WI38 (cell line): ENCODE results near the gene FLOT1.

Experiments used
- H3K4me3 ChIP-seq: 2 replicates; pipeline ENCODE4 v1.5.1; 2011; ENCODE audit warnings: low read depth, mild to moderate bottlenecking, control low read depth, low read length
- TF ChIP-seq, protein P1 (sequence below): IDR thresholded peaks from 2 replicates; pipeline ENCODE4 v1.5.1; 2012; ENCODE audit warnings: low read depth, mild to moderate bottlenecking, control low read depth, low read length

Gene FLOT1

DNA sequence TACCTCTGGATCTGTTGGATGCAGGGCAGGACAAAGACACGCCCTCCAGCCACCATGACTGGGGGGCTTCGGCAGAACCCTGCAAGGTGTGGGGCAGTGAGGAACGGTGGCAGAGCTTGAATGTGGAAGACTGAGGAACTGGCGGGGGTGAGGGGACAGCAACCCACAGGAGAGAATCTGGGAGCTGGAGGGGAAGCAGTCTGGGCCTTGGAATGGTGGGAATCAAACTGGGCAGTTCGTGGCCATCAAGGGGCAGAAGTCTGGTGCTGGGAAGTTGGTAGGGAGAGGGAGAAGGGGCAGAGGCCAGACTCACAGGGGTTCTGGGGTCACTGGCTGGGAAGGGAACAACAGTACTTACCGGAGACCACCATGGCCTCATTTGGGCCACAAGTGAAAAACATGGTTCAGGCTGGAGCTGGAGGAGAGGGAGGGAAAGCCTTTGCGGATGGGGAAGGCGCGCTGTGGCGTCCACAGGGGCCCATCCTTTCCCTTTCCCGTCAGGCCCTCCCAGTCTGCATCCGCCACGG is 635 bp downstream of the FLOT1 start:
- peak overlapping the region; percentile 98 for H3K4me3 ChIP-seq
- TF ChIP-seq, protein P1, sequence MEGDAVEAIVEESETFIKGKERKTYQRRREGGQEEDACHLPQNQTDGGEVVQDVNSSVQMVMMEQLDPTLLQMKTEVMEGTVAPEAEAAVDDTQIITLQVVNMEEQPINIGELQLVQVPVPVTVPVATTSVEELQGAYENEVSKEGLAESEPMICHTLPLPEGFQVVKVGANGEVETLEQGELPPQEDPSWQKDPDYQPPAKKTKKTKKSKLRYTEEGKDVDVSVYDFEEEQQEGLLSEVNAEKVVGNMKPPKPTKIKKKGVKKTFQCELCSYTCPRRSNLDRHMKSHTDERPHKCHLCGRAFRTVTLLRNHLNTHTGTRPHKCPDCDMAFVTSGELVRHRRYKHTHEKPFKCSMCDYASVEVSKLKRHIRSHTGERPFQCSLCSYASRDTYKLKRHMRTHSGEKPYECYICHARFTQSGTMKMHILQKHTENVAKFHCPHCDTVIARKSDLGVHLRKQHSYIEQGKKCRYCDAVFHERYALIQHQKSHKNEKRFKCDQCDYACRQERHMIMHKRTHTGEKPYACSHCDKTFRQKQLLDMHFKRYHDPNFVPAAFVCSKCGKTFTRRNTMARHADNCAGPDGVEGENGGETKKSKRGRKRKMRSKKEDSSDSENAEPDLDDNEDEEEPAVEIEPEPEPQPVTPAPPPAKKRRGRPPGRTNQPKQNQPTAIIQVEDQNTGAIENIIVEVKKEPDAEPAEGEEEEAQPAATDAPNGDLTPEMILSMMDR: no peak

DNA sequence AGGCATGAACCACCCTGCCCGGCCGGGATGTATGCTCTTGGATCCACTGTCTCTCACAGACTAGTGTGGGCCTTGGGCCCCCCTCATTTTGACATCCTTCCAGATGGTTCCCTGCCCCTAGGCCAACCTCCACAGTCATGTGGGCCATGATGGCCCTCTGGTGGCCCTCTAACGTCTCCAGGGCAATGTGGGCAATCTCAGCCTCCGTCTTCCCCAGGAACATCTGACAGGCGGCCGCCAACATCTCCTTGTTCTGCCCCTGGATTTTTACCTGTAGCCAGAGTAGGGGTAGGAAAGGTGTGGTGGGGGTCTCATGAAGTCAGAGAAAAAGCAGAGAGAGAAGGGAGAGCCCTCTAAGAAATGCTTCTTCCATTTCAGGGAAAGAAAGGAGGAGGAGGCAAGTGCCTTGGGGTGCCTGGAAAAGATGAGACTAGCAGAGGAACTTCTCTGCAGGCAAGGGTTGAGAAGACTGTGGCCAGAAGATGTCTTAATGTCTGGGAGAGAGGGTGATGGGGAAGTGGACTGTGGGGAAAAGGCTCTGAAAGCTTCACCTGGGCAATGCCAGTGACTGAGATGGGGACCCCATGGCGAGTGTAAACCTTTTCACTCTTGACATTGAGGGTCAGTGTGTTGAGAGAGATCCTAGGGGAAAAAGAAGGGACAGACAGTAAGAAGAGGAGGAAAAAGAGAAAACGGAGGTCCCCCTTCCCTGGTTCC is 1.3 kb downstream of the FLOT1 start:
- H3K4me3 ChIP-seq: peak overlapping the region; percentile 98
- TF ChIP-seq, protein P1: no peak

DNA sequence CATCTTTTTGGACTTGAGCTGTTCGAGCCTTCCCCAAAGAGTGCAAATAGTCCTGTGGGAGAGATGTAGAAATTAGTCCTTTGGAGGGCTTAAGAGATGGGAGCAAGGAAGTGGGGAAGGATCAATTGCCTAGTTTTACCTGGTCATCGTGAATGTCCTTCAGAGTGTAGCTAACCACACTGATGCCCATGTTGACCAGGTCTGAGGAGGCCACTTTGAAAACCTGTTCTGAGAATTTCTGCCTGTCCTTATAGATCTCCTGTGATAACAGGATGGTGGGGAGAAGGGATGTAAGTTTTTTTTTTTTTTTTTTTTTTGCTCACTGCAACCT is 2.0 kb downstream of the FLOT1 start:
- TF ChIP-seq, protein P1: no peak
- H3K4me3 ChIP-seq: no peak overlapping the region

DNA sequence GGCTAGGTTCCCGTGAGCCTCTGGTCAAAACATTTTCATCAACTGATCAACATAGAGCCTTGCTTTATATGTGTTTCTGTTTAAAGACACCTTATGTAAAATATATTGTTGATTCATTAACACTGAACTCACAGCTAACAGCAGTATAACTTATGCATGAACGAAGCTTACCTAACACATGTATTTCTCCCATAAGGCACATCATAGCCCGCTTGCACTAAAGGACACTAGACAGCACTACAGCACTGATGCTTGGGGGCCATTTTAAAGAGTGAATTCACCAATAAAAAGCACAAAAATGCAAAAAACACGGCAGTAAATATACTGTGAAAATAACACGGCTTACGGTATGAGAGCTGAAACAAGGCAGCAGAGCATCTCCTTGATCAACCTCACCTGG is 4.0 kb downstream of the FLOT1 start:
- H3K4me3 ChIP-seq: no peak overlapping the region

DNA sequence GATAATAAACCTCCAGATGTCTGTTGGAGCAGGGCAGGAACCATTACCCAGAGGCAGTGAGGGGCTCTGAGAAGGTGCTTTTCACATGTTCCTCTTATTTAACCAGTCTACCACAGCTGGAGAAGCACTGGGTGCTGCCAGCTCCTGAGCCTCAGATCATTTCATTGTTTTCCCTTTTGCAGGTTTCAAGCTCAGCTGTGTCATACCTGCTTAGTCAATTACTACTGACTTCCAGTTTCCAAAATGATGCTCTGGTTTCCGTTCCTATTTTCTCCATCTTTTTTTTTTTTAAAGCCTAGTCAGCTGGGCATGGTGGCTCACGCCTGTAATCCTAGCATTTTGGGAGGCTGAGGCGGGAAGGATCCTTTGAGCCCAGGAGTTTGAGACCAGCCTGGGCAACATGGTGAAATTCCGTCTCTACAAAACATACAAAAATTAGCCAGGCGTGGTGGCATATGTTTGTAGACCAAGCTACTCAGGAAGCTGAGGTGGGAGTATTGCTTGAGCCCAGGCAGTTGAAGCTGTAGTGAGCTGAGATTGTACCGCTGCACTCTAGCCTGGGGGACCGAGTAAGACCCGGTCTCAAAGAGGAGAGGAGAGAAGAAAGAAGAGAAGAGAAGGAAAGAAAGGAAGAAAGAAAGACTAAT is 6.7 kb downstream of the FLOT1 start:
- TF ChIP-seq, protein P1: no peak
- H3K4me3 ChIP-seq: no peak overlapping the region

More for the DNA sequence above, 4.0 kb downstream of the FLOT1 start:
- TF ChIP-seq, protein P1: no peak

DNA sequence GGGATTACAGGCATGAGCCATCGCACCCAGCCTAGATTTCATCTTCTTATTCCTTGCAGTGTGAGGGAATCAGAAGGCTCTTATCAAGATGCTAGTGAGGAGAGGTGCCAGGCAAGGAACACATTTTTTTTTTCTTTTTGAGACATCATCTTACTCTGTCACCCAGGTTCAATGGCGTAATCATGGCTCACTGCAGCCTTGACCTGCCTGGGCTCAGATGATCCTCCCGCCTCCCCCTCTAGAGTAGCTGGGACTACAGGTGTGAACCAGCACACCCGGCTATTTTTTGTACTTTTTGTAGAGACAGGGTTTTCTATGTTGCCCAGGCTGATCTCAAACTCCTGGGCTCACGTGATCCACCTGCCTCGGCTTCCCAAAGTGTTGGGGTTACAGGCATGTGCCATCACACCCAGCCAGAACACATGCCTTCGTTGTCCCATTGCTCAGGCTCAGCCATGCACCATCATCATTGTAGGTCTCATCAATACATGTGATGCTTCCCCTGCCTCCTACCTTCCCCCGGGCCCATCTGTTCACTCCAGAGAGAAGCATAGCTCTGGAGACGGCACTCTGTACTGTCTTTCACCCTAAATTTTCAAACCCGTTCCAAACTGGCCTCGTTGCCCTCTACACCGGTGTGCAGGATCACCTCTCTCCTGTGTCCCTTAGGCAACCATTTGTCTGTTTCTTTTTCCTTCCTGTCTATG is 10.1 kb downstream of the FLOT1 start:
- no peak overlapping the region for H3K4me3 ChIP-seq
- TF ChIP-seq, protein P1: no peak
